ENCODE data around the gene GGCT. TPM values are rescaled to one million over a fixed set of nuclear protein-coding genes. Genes with fewer than 3 reads are reported as not detected.

The GGCT gene
- total and polyA plus RNA-seq, 2 of the 8 experiments (the other 6 are each of a cell fraction or from before 2014, with no cell fraction given): 50.0 to 129 TPM

DNA sequence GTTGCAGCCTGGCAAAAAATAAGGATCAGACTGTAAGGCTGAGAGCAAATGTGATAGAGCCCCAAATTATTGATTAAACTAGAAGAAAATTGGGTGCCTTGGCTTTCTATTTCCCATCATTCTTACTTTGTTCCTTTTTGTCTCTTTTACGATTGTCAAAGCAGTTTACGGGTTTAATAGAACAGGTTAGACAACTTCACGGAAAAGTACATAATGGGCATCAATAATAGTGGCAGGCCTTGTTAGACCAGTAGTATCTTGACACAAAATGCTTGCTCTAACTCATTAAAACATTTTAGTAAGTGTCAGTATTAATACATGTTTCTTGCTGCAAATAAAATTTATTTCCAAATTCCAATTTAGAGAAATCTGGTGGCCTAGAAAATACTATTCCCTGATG lies 14.5 kb upstream of the GGCT start:
- no peaks in the 10 kb centered on the region for H3K79me2 ChIP-seq (ENCODE audit: control insufficient read depth in 1 of 2, insufficient read depth in 2 of 2, low read length in 2 of 2)
- H2BK20ac ChIP-seq (ENCODE audit: low read length): no peak overlapping the region
- H2BK12ac ChIP-seq (ENCODE audit: low read depth, low read length): no peak overlapping the region
- H4K91ac ChIP-seq (replicated peaks; ENCODE audit: insufficient read length, low read length): no peak overlapping the region
- H3K23ac ChIP-seq (ENCODE audit: insufficient read length): no peak overlapping the region
- FAIRE-seq (no peak), DNase-seq (ENCODE audit: low read depth in 1 of 2, low spot score in 2 of 2) (no peak)
- no peak overlapping the region for H2BK5ac ChIP-seq (ENCODE audit: low read depth, low read length)
- no peak overlapping the region for H4K8ac ChIP-seq (ENCODE audit: extremely low read depth, insufficient read depth, low read length)
- no peaks in the 10 kb centered on the region for H3K4me1 ChIP-seq (replicated peaks in 1 of 4; ENCODE audit: control insufficient read depth in 3 of 4, insufficient read depth in 4 of 4, low read length in 3 of 4)
- no peak overlapping the region for H3K4me2 ChIP-seq (ENCODE audit: insufficient read depth in 1 of 2, low read depth in 2 of 2, low read length in 2 of 2)
- no peaks in the 10 kb centered on the region for H3K79me1 ChIP-seq (ENCODE audit: low read depth, low read length)
- no peak overlapping the region for H3K56ac ChIP-seq (replicated peaks; ENCODE audit: insufficient read length, low read depth, low read length)
- H3K4me3 ChIP-seq (ENCODE audit: extremely low read depth in 1 of 4, insufficient read depth in 2 of 4, low read depth in 3 of 4, low read length in 4 of 4): no peak overlapping the region
- H2AK5ac ChIP-seq (ENCODE audit: low read depth, low read length): no peak overlapping the region
- no peaks in the 10 kb centered on the region for H3K36me3 ChIP-seq (ENCODE audit: control insufficient read depth in 2 of 4, insufficient read depth in 4 of 4, low read length in 3 of 4)
- H3K4ac ChIP-seq (replicated peaks; ENCODE audit: insufficient read length, low read depth, low read length): no peak overlapping the region
- H3K23me2 ChIP-seq (ENCODE audit: low read depth, low read length): no peaks in the 10 kb centered on the region
- H4K5ac ChIP-seq (ENCODE audit: insufficient read length, low read depth, low read length): no peak overlapping the region
- H3K27me3 ChIP-seq (replicated peaks in 1 of 4; ENCODE audit: control insufficient read depth in 3 of 4, extremely low read depth in 1 of 4, insufficient read depth in 3 of 4, low read length in 3 of 4): no peaks in the 10 kb centered on the region
- H2AFZ ChIP-seq (ENCODE audit: low read length): no peak overlapping the region
- ChIA-PET CTCF (ENCODE audit: partially characterized antibody) (no interaction called here), POLR2A (ENCODE audit: partially characterized antibody) (no interaction called here)
- no peaks in the 10 kb centered on the region for H3K9me3 ChIP-seq (ENCODE audit: insufficient read depth in 2 of 2, low read depth in 1 of 2, low read length in 1 of 2)
- H3K18ac ChIP-seq (ENCODE audit: extremely low read depth, low read length): no peak overlapping the region
- no peak overlapping the region for H3K9ac ChIP-seq (replicated peaks in 1 of 4; ENCODE audit: extremely low read depth in 1 of 4, low read depth in 3 of 4, low read length in 3 of 4)
- no peak overlapping the region for H2BK15ac ChIP-seq (ENCODE audit: low read length)
- H3K27ac ChIP-seq (ENCODE audit: low read depth, low read length): no peak overlapping the region
- no peaks in the 10 kb centered on the region for H4K20me1 ChIP-seq (replicated peaks in 1 of 2; ENCODE audit: control insufficient read depth in 1 of 2, insufficient read depth in 2 of 2, low read length in 2 of 2)
- 93% methylated on average over 3 of the region's 3 CpGs; no CpG with 5 or more reads in 1 of the 2 experiments for WGBS, 2 experiments (ENCODE audit: extremely low coverage in 1 of 2, insufficient coverage in 1 of 2, insufficient read length in 1 of 2, insufficient replicate concordance in 2 of 2, low coverage in 1 of 2, low lambda C conversion rate in 2 of 2, missing lambda C conversion rate in 1 of 2)
- TF ChIP-seq SP4 (IDR thresholded peaks at IDR 0.05; ENCODE audit: low read length) (no peak), FOSL1 (IDR thresholded peaks at IDR 0.05; ENCODE audit: insufficient read depth, low read depth, low read length) (no peak), POLR2AphosphoS5 (IDR thresholded peaks at IDR 0.05; ENCODE audit: low read depth, low read length) (no peak), NRF1 (IDR thresholded peaks at IDR 0.05; ENCODE audit: low read depth, low read length) (no peak), BRCA1 (IDR thresholded peaks at IDR 0.05; ENCODE audit: low read depth, low read length) (no peak), RXRA (IDR thresholded peaks at IDR 0.05; ENCODE audit: insufficient read depth, low read depth, low read length) (no peak)
- H3K14ac ChIP-seq (ENCODE audit: insufficient read length): no peak overlapping the region
- no peak overlapping the region for H2BK120ac ChIP-seq (replicated peaks; ENCODE audit: low read depth, low read length)

Measured in H1 (cell line).